Psoas muscle (tissue), 8 donors: ENCODE results near the gene CACNA1C. TPM values are rescaled to one million over a fixed set of nuclear protein-coding genes. Genes with fewer than 3 reads are reported as not detected.

Source experiments
- ATAC-seq, 4 donors: fragments of 200-7000 bp; cut with Tn5 transposase; one replicate each; pipeline ENCODE4 v1.9.1; 2020; ENCODE audit warnings: moderate library complexity in 3 of 4, mild to moderate bottlenecking in 2 of 4
- DNase-seq, 2 donors: peaks; one replicate each; pipeline ENCODE4 v3.0.0-alpha.2; 2020
- H3K27ac ChIP-seq: fragments of 200-600 bp; one replicate; pipeline ENCODE4 v1.8.0; 2022
- H3K27me3 ChIP-seq, 3 donors: fragments of 200-600 bp in 1 of 3; one replicate each; pipeline versions ENCODE4 v1.6.1 to v1.8.0; 2013 to 2022; ENCODE audit warnings: low read length in 2 of 3, mild to moderate bottlenecking in 2 of 3, moderate library complexity in 1 of 3; ENCODE audit not compliant: insufficient read depth in 3 of 3
- H3K36me3 ChIP-seq, 2 donors: fragments of 200-600 bp in 1 of 2; one replicate each; pipeline versions ENCODE4 v1.6.1 to v1.8.0; 2013 to 2022; ENCODE audit warnings: low read depth in 1 of 2, mild to moderate bottlenecking in 1 of 2, moderate library complexity in 1 of 2; ENCODE audit not compliant: insufficient read depth in 1 of 2
- H3K4me1 ChIP-seq: fragments of 200-600 bp; one replicate; pipeline ENCODE4 v1.8.0; 2022
- H3K4me3 ChIP-seq: fragments of 200-600 bp; one replicate; pipeline ENCODE4 v1.8.0; 2022; ENCODE audit warnings: mild to moderate bottlenecking
- H3K9me3 ChIP-seq: fragments of 200-600 bp; one replicate; pipeline ENCODE4 v1.8.0; 2022
- CTCF ChIP-seq: fragments of 200-600 bp; IDR thresholded peaks from one replicate; pipeline ENCODE4 v1.8.0; 2022; ENCODE audit warnings: antibody characterized with exemption
- WGBS, 3 donors: extraction: QIAGEN DNeasy Blood & Tissue Kit; methylation state at CpG; one replicate each; pipeline versions ENCODE4 v1.1.6 to v1.1.7; 2013; 5-methylcytosine and 5-hydroxymethylcytosine counted together
- intact Hi-C, 2 donors: fragments of 100-400 bp; cut with DNase I; formaldehyde crosslinking; loops; one replicate each; pipeline versions ENCODE4 v1.11.0 to v1.14.2; 2022
- polyA plus RNA-seq, 3 donors: library from polyadenylated mRNA; stranded (reverse); fragments of 200-250 nt; gene quantifications; one replicate each; pipeline ENCODE4 v1.2.3, GENCODE V29; 2013
- total RNA-seq, 4 donors: library from RNA; stranded (reverse); fragmentation: NEBNext Ultra II Directional in 2 of 4; extraction: Animal tissue kit (Norgen Biotek cat#: 25700) in 2 of 4; gene quantifications; one replicate each; pipeline versions ENCODE4 v1.2.1 to v1.2.4, GENCODE V29; 2021 to 2023
- donor health status: healthy with polysubstance abuse.
- donor health status: DM: no; HTN: no; CAD: no; lungs with moderate emphysema.
- donor health status: Bipolar disorder and iron deficiency.
- donor health status: healthy.
- donor health status: DM: yes; HTN: yes; CAD: no.
- donor health status: DM: no; HTN: no; CAD: no.
- donor health status: DM: no; HTN: no; CAD: no.
- donor health status: DM: yes; HTN: yes; CAD: no.

Gene CACNA1C
- total and polyA plus RNA-seq, 7 donors, result 0.26 to 2.9 (median 0.95) TPM

GRCh38 chr12:2108975-2109671 is 56.3 kb downstream of the CACNA1C start:
- Histone ChIP-seq H3K4me1 (no peaks in the 10 kb centered on the region), H3K36me3 (no peaks in the 10 kb centered on the region), H3K4me3 (no peak overlapping the region), H3K27me3 (no peaks in the 10 kb centered on the region), H3K27ac (no peak overlapping the region), H3K9me3 (no peaks in the 10 kb centered on the region)
- 85 to 87% (median 86%) methylated on average over 10 of the region's 10 CpGs for WGBS, 3 donors
- DNase-seq, result no peak
- intact Hi-C loops, result no loop called here
- TF ChIP-seq CTCF, result no peak
- ATAC-seq, result no peak

- ATAC-seq (no peak), DNase-seq (no peak)
- WGBS, 3 donors, result 71 to 76% (median 72%) methylated on average over 5 of the region's 5 CpGs
- Histone ChIP-seq H3K4me3 (no peak overlapping the region), H3K27me3 (no peaks in the 10 kb centered on the region), H3K9me3 (no peaks in the 10 kb centered on the region), H3K27ac (no peak overlapping the region), H3K4me1 (no peaks in the 10 kb centered on the region), H3K36me3 (no peaks in the 10 kb centered on the region)
- intact Hi-C loops, result no loop called here
- TF ChIP-seq CTCF, result no peak
Observed at GRCh38 chr12:2110127-2110526, 57.3 kb downstream of the CACNA1C start.

- Histone ChIP-seq H3K36me3 (no peaks in the 10 kb centered on the region), H3K9me3 (no peaks in the 10 kb centered on the region), H3K27ac (no peak overlapping the region), H3K27me3 (no peaks in the 10 kb centered on the region), H3K4me3 (no peak overlapping the region), H3K4me1 (no peaks in the 10 kb centered on the region)
- intact Hi-C loops, result no loop called here
- no peak for TF ChIP-seq CTCF
- 71 to 79% (median 73%) methylated on average over 16 of the region's 16 CpGs for WGBS, 3 donors
- DNase-seq (no peak), ATAC-seq (no peak)
Observed at GRCh38 chr12:2110849-2111566, 58.2 kb downstream of the CACNA1C start.

GRCh38 chr12:2111826-2112225 is 59.0 kb downstream of the CACNA1C start:
- no peak for DNase-seq
- Histone ChIP-seq H3K9me3 (no peaks in the 10 kb centered on the region), H3K27me3 (no peaks in the 10 kb centered on the region), H3K36me3 (no peaks in the 10 kb centered on the region), H3K4me3 (no peak overlapping the region), H3K27ac (no peak overlapping the region), H3K4me1 (no peaks in the 10 kb centered on the region)
- intact Hi-C loops, result no loop called here
- ATAC-seq, result no peak
- 61 to 71% (median 64%) methylated on average over 13 of the region's 13 CpGs for WGBS, 3 donors
- no peak for TF ChIP-seq CTCF
